Measurements from ENCODE around the gene SMPD4.
"Not testable (repeated sequence)": the region's sequence is repeated elsewhere in the genome, so short reads cannot be mapped to it uniquely, and the experiment has no call there.

DNA sequence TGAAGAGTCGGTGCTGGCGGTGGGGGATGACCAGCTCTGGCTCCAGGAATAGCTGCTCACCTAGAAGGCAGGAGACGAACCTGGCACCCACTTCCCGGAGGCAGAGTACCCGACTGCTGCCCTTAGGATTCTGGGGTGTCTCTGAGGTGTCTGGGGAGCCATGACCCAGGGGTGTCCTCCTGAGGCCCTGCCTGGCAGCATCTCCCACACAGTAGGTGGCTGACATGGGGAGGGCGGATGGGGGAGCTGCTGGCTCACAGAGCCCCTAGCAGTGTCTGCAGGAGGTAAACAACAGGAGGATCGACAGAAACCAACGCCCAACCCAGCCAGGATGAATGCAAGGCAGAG is 27.0 kb downstream of the SMPD4 start:
- not testable (repeated sequence) for TF ChIP-seq CTCF, POLR2A (IDR thresholded peaks at IDR 0.05)
